OCI-LY1 (cell line): ENCODE results near the gene AREG.
"Not testable (repeated sequence)": the region's sequence is repeated elsewhere in the genome, so short reads cannot be mapped to it uniquely, and the experiment has no call there.

Experiments
- H2AFZ ChIP-seq: fragments of 200-600 bp; sonication (generic), shearing (Covaris generic); 2 replicates; pipeline ENCODE4 v1.6.0; 2014; ENCODE audit warnings: antibody characterized with exemption, mild to moderate bottlenecking, low read length
- H3F3A ChIP-seq: fragments of 200-600 bp; sonication (generic), shearing (Covaris generic); 2 replicates; pipeline ENCODE4 v1.6.0; 2014; ENCODE audit warnings: mild to moderate bottlenecking, antibody characterized with exemption, low read length, moderate library complexity; ENCODE audit not compliant: insufficient read depth
- H3K27ac ChIP-seq: fragments of 200-600 bp; sonication (generic); 2 replicates; pipeline ENCODE4 v1.5.1; 2014; ENCODE audit warnings: low read length, mixed run types, mild to moderate bottlenecking, low read depth; ENCODE audit not compliant: poor library complexity, severe bottlenecking
- H3K27me3 ChIP-seq: fragments of 200-600 bp; sonication (generic); 2 replicates; pipeline ENCODE4 v1.6.0; 2014; ENCODE audit warnings: antibody characterized with exemption, mild to moderate bottlenecking, low read length, moderate library complexity; ENCODE audit not compliant: insufficient read depth
- H3K36me3 ChIP-seq: fragments of 200-600 bp; sonication (generic); 2 replicates; pipeline ENCODE4 v1.6.1; 2014; ENCODE audit warnings: mild to moderate bottlenecking, antibody characterized with exemption, low read length, moderate library complexity, mixed read lengths; ENCODE audit not compliant: insufficient read depth
- H3K4me1 ChIP-seq: fragments of 200-600 bp; sonication (generic); 2 replicates; pipeline ENCODE4 v1.5.1; 2014; ENCODE audit warnings: mild to moderate bottlenecking, low read length, moderate library complexity; ENCODE audit not compliant: insufficient read depth, severe bottlenecking
- H3K4me2 ChIP-seq: fragments of 200-600 bp; sonication (generic), shearing (Covaris generic); 2 replicates; pipeline ENCODE4 v1.6.1; 2014; ENCODE audit warnings: low read length
- H3K4me3 ChIP-seq: fragments of 200-600 bp; sonication (generic); 2 replicates; pipeline ENCODE4 v1.5.1; 2014; ENCODE audit warnings: low read length, low read depth, mild to moderate bottlenecking, mixed read lengths; ENCODE audit not compliant: poor library complexity, severe bottlenecking
- H3K79me2 ChIP-seq: fragments of 200-600 bp; shearing (Covaris generic); 2 replicates; pipeline ENCODE4 v1.6.1; 2016; ENCODE audit warnings: mixed run types, low read length, mixed read lengths; ENCODE audit not compliant: insufficient read depth
- H3K9ac ChIP-seq: fragments of 200-600 bp; sonication (generic), shearing (Covaris generic); 2 replicates; pipeline ENCODE4 v1.6.1; 2014; ENCODE audit warnings: mild to moderate bottlenecking, low read length, mixed read lengths
- H3K9me2 ChIP-seq: fragments of 200-600 bp; sonication (generic), shearing (Covaris generic); 2 replicates; pipeline ENCODE4 v1.6.1; 2014; ENCODE audit warnings: low read depth, mild to moderate bottlenecking, low read length, mixed read lengths
- H3K9me3 ChIP-seq: fragments of 200-600 bp; shearing (Covaris generic); 2 replicates; pipeline ENCODE4 v1.6.1; 2014; ENCODE audit warnings: low read length, mixed read lengths
- H4K20me1 ChIP-seq: fragments of 200-600 bp; sonication (generic), shearing (Covaris generic); 2 replicates; pipeline ENCODE4 v1.6.0; 2016; ENCODE audit warnings: mild to moderate bottlenecking, low read length; ENCODE audit not compliant: insufficient read depth
- EZH2 ChIP-seq: fragments of 200-600 bp; sonication (generic), shearing (Covaris generic); IDR thresholded peaks from 2 replicates; pipeline ENCODE4 v1.8.0; 2017; ENCODE audit warnings: borderline replicate concordance, mixed run types, mild to moderate bottlenecking, antibody characterized with exemption, low read length, moderate library complexity, mixed read lengths
- TF ChIP-seq, protein P1 (sequence below): fragments of 200-600 bp; sonication (generic), shearing (Covaris generic); IDR thresholded peaks from 2 replicates; pipeline ENCODE4 v1.5.1; 2017; ENCODE audit warnings: mild to moderate bottlenecking, antibody characterized with exemption, low read length, moderate library complexity, mixed read lengths

The AREG gene

GRCh38 chr4:74444891-74445642 is at the start of gene AREG:
TSS of gene AREG (plus strand) at chr4:74445136. CDS start at chr4:74445346, 210 bp downstream.
- H3K4me3 ChIP-seq, result peak within 1 kb of the TSS; percentile 63
- no peaks in the 10 kb centered on the region for H3K36me3 ChIP-seq
- no peaks in the 10 kb centered on the region for H3K9me3 ChIP-seq
- no peak for TF ChIP-seq EZH2
- TF ChIP-seq, protein P1, sequence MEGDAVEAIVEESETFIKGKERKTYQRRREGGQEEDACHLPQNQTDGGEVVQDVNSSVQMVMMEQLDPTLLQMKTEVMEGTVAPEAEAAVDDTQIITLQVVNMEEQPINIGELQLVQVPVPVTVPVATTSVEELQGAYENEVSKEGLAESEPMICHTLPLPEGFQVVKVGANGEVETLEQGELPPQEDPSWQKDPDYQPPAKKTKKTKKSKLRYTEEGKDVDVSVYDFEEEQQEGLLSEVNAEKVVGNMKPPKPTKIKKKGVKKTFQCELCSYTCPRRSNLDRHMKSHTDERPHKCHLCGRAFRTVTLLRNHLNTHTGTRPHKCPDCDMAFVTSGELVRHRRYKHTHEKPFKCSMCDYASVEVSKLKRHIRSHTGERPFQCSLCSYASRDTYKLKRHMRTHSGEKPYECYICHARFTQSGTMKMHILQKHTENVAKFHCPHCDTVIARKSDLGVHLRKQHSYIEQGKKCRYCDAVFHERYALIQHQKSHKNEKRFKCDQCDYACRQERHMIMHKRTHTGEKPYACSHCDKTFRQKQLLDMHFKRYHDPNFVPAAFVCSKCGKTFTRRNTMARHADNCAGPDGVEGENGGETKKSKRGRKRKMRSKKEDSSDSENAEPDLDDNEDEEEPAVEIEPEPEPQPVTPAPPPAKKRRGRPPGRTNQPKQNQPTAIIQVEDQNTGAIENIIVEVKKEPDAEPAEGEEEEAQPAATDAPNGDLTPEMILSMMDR, result peak; percentile 55; the same call in 1 of the 2 replicates
- peak within 1 kb of the TSS; percentile 23; the same call in 1 of the 2 replicates for H3K9ac ChIP-seq
- H2AFZ ChIP-seq, result peak within 1 kb of the TSS; percentile 30; the same call in 1 of the 2 replicates
- no peak within 1 kb of the TSS for H3K27ac ChIP-seq
- H3F3A ChIP-seq, result no peaks in the 10 kb centered on the region
- no peaks in the 10 kb centered on the region for H3K9me2 ChIP-seq
- H3K4me1 ChIP-seq, result peaks cover 7% of the 10 kb centered on the region
- H3K27me3 ChIP-seq, result no peaks in the 10 kb centered on the region
- H4K20me1 ChIP-seq, result no peaks in the 10 kb centered on the region
- no peaks in the 10 kb centered on the region for H3K79me2 ChIP-seq
- H3K4me2 ChIP-seq, result peak within 1 kb of the TSS; percentile 78

GRCh38 chr4:74395633-74396032 is 49.3 kb upstream of the AREG start:
- Histone ChIP-seq H3K79me2 (no peaks in the 10 kb centered on the region), H3K9me2 (no peaks in the 10 kb centered on the region), H3K4me3 (no peak overlapping the region), H4K20me1 (no peaks in the 10 kb centered on the region), H3K27ac (no peak overlapping the region), H3K4me1 (no peaks in the 10 kb centered on the region), H3F3A (no peaks in the 10 kb centered on the region), H3K27me3 (no peaks in the 10 kb centered on the region), H2AFZ (no peak overlapping the region), H3K4me2 (no peak overlapping the region), H3K9me3 (no peaks in the 10 kb centered on the region), H3K36me3 (no peaks in the 10 kb centered on the region), H3K9ac (no peak overlapping the region)
- TF ChIP-seq EZH2, result no peak
- TF ChIP-seq, protein P1, result no peak

- Histone ChIP-seq H4K20me1 (no peaks in the 10 kb centered on the region), H3K27ac (no peak overlapping the region), H3K4me2 (peak overlapping the region; percentile 42), H3F3A (no peaks in the 10 kb centered on the region), H3K27me3 (no peaks in the 10 kb centered on the region), H3K9me2 (no peaks in the 10 kb centered on the region), H3K36me3 (no peaks in the 10 kb centered on the region), H3K9me3 (no peaks in the 10 kb centered on the region), H3K4me1 (peaks cover 13% of the 10 kb centered on the region), H3K4me3 (peak overlapping the region; percentile 41), H3K79me2 (no peaks in the 10 kb centered on the region), H2AFZ (no peak overlapping the region), H3K9ac (no peak overlapping the region; the same call in 1 of the 2 replicates)
- TF ChIP-seq, protein P1, result no peak
- no peak for TF ChIP-seq EZH2
Observed at GRCh38 chr4:74397748-74398426, 47.0 kb upstream of the AREG start.

DNA sequence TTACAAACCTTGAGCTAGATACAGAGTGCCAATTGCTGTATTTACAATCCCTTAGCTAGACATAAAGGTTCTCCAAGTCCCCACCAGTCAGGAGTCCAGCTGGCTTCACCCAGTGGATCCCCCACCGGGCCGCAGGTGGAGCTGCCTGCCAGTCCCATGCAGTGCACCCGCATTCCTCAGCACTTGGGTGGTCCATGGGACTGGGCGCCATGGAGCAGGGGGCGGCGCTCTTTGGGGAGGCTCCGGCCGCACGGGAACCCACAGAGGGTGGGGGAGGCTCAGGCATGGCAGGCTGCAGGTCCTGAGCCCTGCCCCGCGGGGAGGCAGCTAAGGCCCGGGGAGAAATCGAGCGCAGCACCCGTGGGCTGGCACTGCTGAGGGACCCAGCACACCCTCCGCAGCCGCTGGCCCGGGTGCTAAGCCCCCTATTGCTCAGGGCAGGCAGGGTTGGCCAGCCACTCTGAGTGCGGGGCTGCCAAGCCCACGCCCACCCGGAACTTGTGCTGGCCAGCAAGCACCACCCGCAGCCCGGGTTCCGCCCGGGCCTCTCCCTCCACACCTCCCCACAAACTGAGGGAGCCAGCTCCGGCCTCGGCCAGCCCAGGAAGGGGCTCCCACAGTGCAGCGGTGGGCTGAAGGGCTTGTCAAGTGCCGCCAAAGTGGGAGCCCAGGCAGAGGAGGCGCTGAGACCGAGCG is 45.9 kb upstream of the AREG start:
- H4K20me1 ChIP-seq, H3K27ac ChIP-seq, H3K79me2 ChIP-seq, H3K9ac ChIP-seq, H3K9me3 ChIP-seq, H3K27me3 ChIP-seq, H3K9me2 ChIP-seq, H3K4me2 ChIP-seq, H2AFZ ChIP-seq, H3K36me3 ChIP-seq, H3K4me3 ChIP-seq, H3F3A ChIP-seq: not testable (repeated sequence)
- peaks cover 24% of the 10 kb centered on the region for H3K4me1 ChIP-seq
